Liver (tissue), 9 donors: ENCODE data around the gene C11orf58. TPM values are rescaled to one million over a fixed set of nuclear protein-coding genes. Genes with fewer than 3 reads are reported as not detected.

Experiments used
- DNase-seq: peaks from one replicate; pipeline ENCODE4 v3.0.0-alpha.2; 2017; ENCODE audit warnings: low spot score
- H3K27ac ChIP-seq, 2 donors: one replicate each; pipeline ENCODE4 v1.7.0; 2013; ENCODE audit warnings: inconsistent platforms in 2 of 2, low read length in 2 of 2, control low read depth in 1 of 2, low read depth in 1 of 2, mild to moderate bottlenecking in 1 of 2
- H3K27me3 ChIP-seq, 4 donors: one replicate each; pipeline versions ENCODE4 v1.6.1 to v1.7.0; 2013; ENCODE audit warnings: low read length in 3 of 4, inconsistent platforms in 1 of 4, mild to moderate bottlenecking in 1 of 4, moderate library complexity in 1 of 4; ENCODE audit not compliant: control insufficient read depth in 4 of 4, insufficient read depth in 4 of 4
- H3K36me3 ChIP-seq, 4 donors: one replicate each; pipeline versions ENCODE4 v1.6.1 to v1.7.0; 2013; ENCODE audit warnings: low read length in 3 of 4, mild to moderate bottlenecking in 3 of 4, low read depth in 1 of 4, moderate library complexity in 1 of 4; ENCODE audit not compliant: control insufficient read depth in 4 of 4, insufficient read depth in 3 of 4
- H3K4me1 ChIP-seq, 4 donors: one replicate each; pipeline versions ENCODE4 v1.6.1 to v1.7.0; 2013; ENCODE audit warnings: low read length in 3 of 4, mild to moderate bottlenecking in 3 of 4, moderate library complexity in 1 of 4; ENCODE audit not compliant: control insufficient read depth in 4 of 4, insufficient read depth in 4 of 4
- H3K4me3 ChIP-seq, 3 donors: one replicate each; pipeline versions ENCODE4 v1.6.1 to v1.7.0; 2013; ENCODE audit warnings: low read length in 3 of 3, control low read depth in 1 of 3, low read depth in 1 of 3, mild to moderate bottlenecking in 1 of 3
- H3K9ac ChIP-seq, 2 donors: one replicate each; pipeline ENCODE4 v1.7.0; 2013; ENCODE audit warnings: low read length in 2 of 2, mild to moderate bottlenecking in 2 of 2, moderate library complexity in 2 of 2, control low read depth in 1 of 2, low read depth in 1 of 2
- H3K9me3 ChIP-seq, 4 donors: one replicate each; pipeline versions ENCODE4 v1.6.1 to v1.7.0; 2013; ENCODE audit warnings: low read length in 3 of 4; ENCODE audit not compliant: control insufficient read depth in 4 of 4
- ATF3 ChIP-seq: IDR thresholded peaks from 2 replicates; pipeline ENCODE4 v1.6.1; 2016; ENCODE audit warnings: antibody characterized with exemption
- CTCF ChIP-seq: fragments of 150-350 bp; IDR thresholded peaks from 2 replicates; pipeline ENCODE4 v1.5.1; 2017; ENCODE audit warnings: improper control_type of control experiment, low read depth, low read length; ENCODE audit not compliant: missing input control
- EGR1 ChIP-seq, 2 donors: IDR thresholded peaks; 2 replicates each; pipeline ENCODE4 v1.6.1; 2016 to 2018; ENCODE audit warnings: antibody characterized with exemption in 2 of 2, low read depth in 2 of 2
- FOXA1 ChIP-seq: IDR thresholded peaks from 2 replicates; pipeline ENCODE4 v1.6.1; 2016; ENCODE audit warnings: antibody characterized with exemption
- FOXA2 ChIP-seq: IDR thresholded peaks from 2 replicates; pipeline ENCODE4 v1.6.1; 2016; ENCODE audit warnings: antibody characterized with exemption
- GABPA ChIP-seq, 2 donors: IDR thresholded peaks in 1 of 2; conservative IDR thresholded peaks in 1 of 2; 2 replicates each; pipeline ENCODE4 v1.6.1; 2016; ENCODE audit warnings: antibody characterized with exemption in 2 of 2, mild to moderate bottlenecking in 1 of 2, moderate library complexity in 1 of 2
- HNF4A ChIP-seq, 2 donors: conservative IDR thresholded peaks; 2 replicates each; pipeline ENCODE4 v1.6.1; 2016; ENCODE audit warnings: antibody characterized with exemption in 2 of 2, mild to moderate bottlenecking in 2 of 2
- HNF4G ChIP-seq: IDR thresholded peaks from 2 replicates; pipeline ENCODE4 v1.6.1; 2016; ENCODE audit warnings: antibody characterized with exemption
- NR2F2 ChIP-seq: IDR thresholded peaks from 2 replicates; pipeline ENCODE4 v1.6.1; 2016; ENCODE audit warnings: antibody characterized with exemption
- RAD21 ChIP-seq, 2 donors: IDR thresholded peaks; 2 replicates each; pipeline ENCODE4 v1.6.1; 2016; ENCODE audit warnings: antibody characterized with exemption in 2 of 2, mild to moderate bottlenecking in 2 of 2
- REST ChIP-seq: IDR thresholded peaks from 2 replicates; pipeline ENCODE4 v1.6.1; 2016; ENCODE audit warnings: antibody characterized with exemption, mild to moderate bottlenecking
- RXRA ChIP-seq, 2 donors: IDR thresholded peaks; 2 replicates each; pipeline ENCODE4 v1.6.1; 2017 to 2018; ENCODE audit warnings: antibody characterized with exemption in 2 of 2, mild to moderate bottlenecking in 1 of 2
- SP1 ChIP-seq: IDR thresholded peaks from 2 replicates; pipeline ENCODE4 v1.6.1; 2018; ENCODE audit warnings: antibody characterized with exemption, mild to moderate bottlenecking
- TAF1 ChIP-seq: conservative IDR thresholded peaks from 2 replicates; pipeline ENCODE4 v1.6.1; 2016; ENCODE audit warnings: antibody characterized with exemption, mild to moderate bottlenecking
- YY1 ChIP-seq: IDR thresholded peaks from 2 replicates; pipeline ENCODE4 v1.6.1; 2016; ENCODE audit warnings: antibody characterized with exemption, mild to moderate bottlenecking
- WGBS: extraction: QIAGEN DNeasy Blood & Tissue Kit; methylation state at CpG from one replicate; pipeline ENCODE4 v1.1.7; 2013; 5-methylcytosine and 5-hydroxymethylcytosine counted together
- polyA plus RNA-seq, 2 donors: library from polyadenylated mRNA; stranded (reverse) in 1 of 2; unstranded in 1 of 2; fragments of 200-250 nt in 1 of 2; fragments of >200 nt in 1 of 2; fragmentation: Nextera tagmentation in 1 of 2; extraction: Ambion mirVana in 1 of 2; gene quantifications; one replicate each; pipeline versions ENCODE4 v1.2.1 to v1.2.3, GENCODE V29; 2013 to 2015
- total RNA-seq, 2 donors: library from RNA; depleted of rRNA; stranded (reverse); fragments of >200 nt; gene quantifications; one replicate each; pipeline ENCODE4 v1.2.3, GENCODE V29; 2014
- donor health status: healthy.
- donor health status: healthy.
- donor health status: healthy.
- donor health status: healthy.
- donor health status: healthy.

C11orf58 gene
- total and polyA plus RNA-seq, 4 donors: 54.6 to 106 (median 101) TPM

- TF ChIP-seq RAD21 (IDR thresholded peaks at IDR 0.05) (no peak), GABPA (IDR thresholded peaks at IDR 0.05 in 1 of 2, conservative IDR thresholded peaks at IDR 0.05 in 1 of 2) (no peak), EGR1 (IDR thresholded peaks at IDR 0.05; ENCODE audit: low read depth in 2 of 2) (no peak), NR2F2 (no peak), SP1 (no peak), HNF4G (no peak), RXRA (IDR thresholded peaks at IDR 0.05) (no peak), FOXA1 (no peak), YY1 (no peak), ATF3 (no peak), HNF4A (conservative IDR thresholded peaks at IDR 0.05) (no peak), TAF1 (no peak)
Measured at GRCh38 chr11:16743478-16743877, 5.0 kb downstream of the C11orf58 start (continued).

- no peaks in the 10 kb centered on the region for H3K27me3 ChIP-seq
- TF ChIP-seq HNF4A (conservative IDR thresholded peaks at IDR 0.05): no peak
- TF ChIP-seq RXRA (IDR thresholded peaks at IDR 0.05): no peak
- no peak for TF ChIP-seq REST
- no peak for TF ChIP-seq RAD21 (IDR thresholded peaks at IDR 0.05)
- no peak for TF ChIP-seq CTCF
- TF ChIP-seq FOXA2: no peak
- no peak for TF ChIP-seq NR2F2
- no peak for TF ChIP-seq EGR1 (IDR thresholded peaks at IDR 0.05; ENCODE audit: low read depth in 2 of 2)
- TF ChIP-seq HNF4G: no peak
- no peak for TF ChIP-seq GABPA (IDR thresholded peaks at IDR 0.05 in 1 of 2, conservative IDR thresholded peaks at IDR 0.05 in 1 of 2)
- TF ChIP-seq ATF3: no peak
- TF ChIP-seq SP1: no peak
- no peak for TF ChIP-seq YY1
- H3K36me3 ChIP-seq: peaks cover 2 to 30% (median 25%) of the 10 kb centered on the region in 4 donors
- DNase-seq: no peak
- no peak overlapping the region for H3K4me3 ChIP-seq
- WGBS: 96% methylated on average over 5 of the region's 5 CpGs
- no peaks in the 10 kb centered on the region for H3K9me3 ChIP-seq
- H3K4me1 ChIP-seq: peaks cover 5 to 19% (median 14%) of the 10 kb centered on the region in 4 donors
- no peak overlapping the region for H3K27ac ChIP-seq
- no peak overlapping the region for H3K9ac ChIP-seq
Measured at GRCh38 chr11:16744128-16744725, 5.8 kb downstream of the C11orf58 start.
